SK-N-SH treated with all-trans-retinoic acid at 6 μM for 48 hours (cell line): Measurements from ENCODE around the gene KRTAP10-1.
A peak's percentile ranks its signal among the peaks of the same experiment; 100 is the strongest.

Experiments used
- ATAC-seq: fragments of 200-7000 bp; cut with Tn5 transposase; 3 replicates; pipeline ENCODE4 v1.9.1; 2020; ENCODE audit warnings: mild to moderate bottlenecking, moderate library complexity
- ARNTL ChIP-seq: fragments of 450-650 bp; formaldehyde crosslinking; IDR thresholded peaks from 2 replicates; pipeline ENCODE4 v1.5.0; 2020; ENCODE audit warnings: low read depth, mild to moderate bottlenecking, moderate library complexity, borderline replicate concordance
- BACH2 ChIP-seq: fragments of 250-450 bp; sonication (Bioruptor Pico); IDR thresholded peaks from 2 replicates; pipeline ENCODE4 v1.9.0; 2021; ENCODE audit warnings: mild to moderate bottlenecking, borderline replicate concordance
- CSDC2 ChIP-seq: fragments of 250-450 bp; sonication (Bioruptor Pico); IDR thresholded peaks from 2 replicates; pipeline ENCODE4 v1.5.0; 2020; ENCODE audit warnings: mild to moderate bottlenecking, moderate library complexity
- ESRRG ChIP-seq: fragments of 250-450 bp; sonication (Bioruptor Pico); IDR thresholded peaks from 2 replicates; pipeline ENCODE4 v1.6.1; 2021; ENCODE audit warnings: mild to moderate bottlenecking
- GLIS3 ChIP-seq: fragments of 250-450 bp; sonication (Bioruptor Pico); IDR thresholded peaks from 2 replicates; pipeline ENCODE4 v1.5.0; 2020; ENCODE audit warnings: mild to moderate bottlenecking, moderate library complexity
- ISL1 ChIP-seq: fragments of 250-450 bp; sonication (Bioruptor Pico); IDR thresholded peaks from 2 replicates; pipeline ENCODE4 v2.1.2; 2022; ENCODE audit warnings: mild to moderate bottlenecking, moderate library complexity
- OSR1 ChIP-seq: fragments of 250-450 bp; sonication (Bioruptor Pico); IDR thresholded peaks from 2 replicates; pipeline ENCODE4 v1.8.0; 2022; ENCODE audit warnings: moderate library complexity, mild to moderate bottlenecking, inconsistent platforms
- PPARA ChIP-seq: fragments of 250-450 bp; sonication (Bioruptor Pico); IDR thresholded peaks from 2 replicates; pipeline ENCODE4 v1.5.0; 2020; ENCODE audit warnings: mild to moderate bottlenecking, borderline replicate concordance
- RARB ChIP-seq: fragments of 250-450 bp; sonication (Bioruptor Pico); IDR thresholded peaks from 2 replicates; pipeline ENCODE4 v1.8.0; 2021; ENCODE audit warnings: mild to moderate bottlenecking, moderate library complexity
- SNAI2 ChIP-seq: fragments of 250-450 bp; sonication (Bioruptor Pico); IDR thresholded peaks from 2 replicates; pipeline ENCODE4 v1.5.0; 2020; ENCODE audit warnings: mild to moderate bottlenecking, moderate library complexity
- TCF4 ChIP-seq: fragments of 250-450 bp; sonication (Bioruptor Pico); IDR thresholded peaks from 2 replicates; pipeline ENCODE4 v1.8.0; 2021; ENCODE audit warnings: mild to moderate bottlenecking, moderate library complexity, borderline replicate concordance
- TOX ChIP-seq: fragments of 250-450 bp; sonication (Bioruptor Pico); IDR thresholded peaks from 2 replicates; pipeline ENCODE4 v1.8.0; 2021; ENCODE audit warnings: mild to moderate bottlenecking, moderate library complexity, borderline replicate concordance
- ZFP3 ChIP-seq: fragments of 250-450 bp; sonication (Bioruptor Pico); IDR thresholded peaks from 2 replicates; pipeline ENCODE4 v1.5.0; 2020; ENCODE audit warnings: mild to moderate bottlenecking, moderate library complexity
- ZFP30 ChIP-seq: fragments of 450-650 bp; formaldehyde crosslinking; IDR thresholded peaks from 2 replicates; pipeline ENCODE4 v1.5.0; 2022; ENCODE audit warnings: mild to moderate bottlenecking, moderate library complexity
- ZNF565 ChIP-seq: fragments of 450-650 bp; formaldehyde crosslinking; conservative IDR thresholded peaks from 2 replicates; pipeline ENCODE4 v1.5.0; 2020; ENCODE audit warnings: low read depth, mild to moderate bottlenecking, moderate library complexity
- TF ChIP-seq, protein P1 (sequence below): fragments of 250-450 bp; sonication (Bioruptor Pico); IDR thresholded peaks from 2 replicates; pipeline ENCODE4 v1.8.0; 2021; ENCODE audit warnings: low read depth, mild to moderate bottlenecking, moderate library complexity, borderline replicate concordance
- TF ChIP-seq, protein P2 (sequence below): fragments of 250-450 bp; sonication (Bioruptor Pico); IDR thresholded peaks from 2 replicates; pipeline ENCODE4 v1.5.0; 2020; ENCODE audit warnings: mild to moderate bottlenecking, moderate library complexity
- TF ChIP-seq, protein P3 (sequence below): fragments of 250-450 bp; sonication (Bioruptor Pico); IDR thresholded peaks from 2 replicates; pipeline ENCODE4 v1.5.1; 2021; ENCODE audit warnings: mild to moderate bottlenecking, moderate library complexity
- TF ChIP-seq, protein P4 (sequence below): fragments of 250-450 bp; sonication (Bioruptor Pico); IDR thresholded peaks from 2 replicates; pipeline ENCODE4 v1.8.0; 2020; ENCODE audit warnings: mild to moderate bottlenecking, moderate library complexity, borderline replicate concordance
- TF ChIP-seq, protein P5 (sequence below): fragments of 250-450 bp; sonication (Bioruptor Pico); IDR thresholded peaks from 2 replicates; pipeline ENCODE4 v1.5.1; 2020; ENCODE audit warnings: low read depth, mild to moderate bottlenecking, moderate library complexity

The KRTAP10-1 gene

DNA sequence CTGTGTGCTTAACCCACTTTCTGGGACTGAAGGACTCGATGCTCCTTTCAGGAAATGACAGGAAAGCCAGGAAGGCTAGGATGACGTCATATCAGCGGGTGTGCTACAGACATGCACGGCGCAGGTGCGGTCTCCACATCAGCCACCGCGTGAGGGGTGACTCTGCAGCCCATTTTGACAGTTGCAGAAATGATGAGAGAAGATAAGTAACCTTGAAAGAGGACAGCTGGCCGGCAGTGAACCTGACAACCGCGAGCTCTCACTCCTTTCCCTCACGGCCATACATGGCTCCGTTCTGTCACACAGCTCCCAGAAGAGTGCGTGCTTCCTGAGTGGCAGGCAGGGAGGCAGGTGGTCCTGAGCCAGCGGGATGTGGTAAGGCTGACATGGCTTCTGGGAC, 42.1 kb upstream of the KRTAP10-1 start:
- ATAC-seq: no peak
- TF ChIP-seq, protein P1, sequence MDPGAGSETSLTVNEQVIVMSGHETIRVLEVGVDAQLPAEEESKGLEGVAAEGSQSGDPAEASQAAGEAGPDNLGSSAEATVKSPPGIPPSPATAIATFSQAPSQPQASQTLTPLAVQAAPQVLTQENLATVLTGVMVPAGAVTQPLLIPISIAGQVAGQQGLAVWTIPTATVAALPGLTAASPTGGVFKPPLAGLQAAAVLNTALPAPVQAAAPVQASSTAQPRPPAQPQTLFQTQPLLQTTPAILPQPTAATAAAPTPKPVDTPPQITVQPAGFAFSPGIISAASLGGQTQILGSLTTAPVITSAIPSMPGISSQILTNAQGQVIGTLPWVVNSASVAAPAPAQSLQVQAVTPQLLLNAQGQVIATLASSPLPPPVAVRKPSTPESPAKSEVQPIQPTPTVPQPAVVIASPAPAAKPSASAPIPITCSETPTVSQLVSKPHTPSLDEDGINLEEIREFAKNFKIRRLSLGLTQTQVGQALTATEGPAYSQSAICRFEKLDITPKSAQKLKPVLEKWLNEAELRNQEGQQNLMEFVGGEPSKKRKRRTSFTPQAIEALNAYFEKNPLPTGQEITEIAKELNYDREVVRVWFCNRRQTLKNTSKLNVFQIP (CRISPR knock-in tag): no peak
- TF ChIP-seq ZFP3 (CRISPR knock-in tag) (no peak), ZNF565 (no peak), RARB (no peak), ARNTL (no peak), SNAI2 (CRISPR knock-in tag) (no peak), CSDC2 (CRISPR knock-in tag) (no peak), OSR1 (CRISPR knock-in tag) (no peak), GLIS3 (CRISPR knock-in tag) (no peak), PPARA (CRISPR knock-in tag) (no peak), ISL1 (CRISPR knock-in tag) (no peak), ZFP30 (no peak), ESRRG (CRISPR knock-in tag) (no peak), BACH2 (CRISPR knock-in tag) (no peak), TCF4 (CRISPR knock-in tag) (no peak)
- TF ChIP-seq, protein P2, sequence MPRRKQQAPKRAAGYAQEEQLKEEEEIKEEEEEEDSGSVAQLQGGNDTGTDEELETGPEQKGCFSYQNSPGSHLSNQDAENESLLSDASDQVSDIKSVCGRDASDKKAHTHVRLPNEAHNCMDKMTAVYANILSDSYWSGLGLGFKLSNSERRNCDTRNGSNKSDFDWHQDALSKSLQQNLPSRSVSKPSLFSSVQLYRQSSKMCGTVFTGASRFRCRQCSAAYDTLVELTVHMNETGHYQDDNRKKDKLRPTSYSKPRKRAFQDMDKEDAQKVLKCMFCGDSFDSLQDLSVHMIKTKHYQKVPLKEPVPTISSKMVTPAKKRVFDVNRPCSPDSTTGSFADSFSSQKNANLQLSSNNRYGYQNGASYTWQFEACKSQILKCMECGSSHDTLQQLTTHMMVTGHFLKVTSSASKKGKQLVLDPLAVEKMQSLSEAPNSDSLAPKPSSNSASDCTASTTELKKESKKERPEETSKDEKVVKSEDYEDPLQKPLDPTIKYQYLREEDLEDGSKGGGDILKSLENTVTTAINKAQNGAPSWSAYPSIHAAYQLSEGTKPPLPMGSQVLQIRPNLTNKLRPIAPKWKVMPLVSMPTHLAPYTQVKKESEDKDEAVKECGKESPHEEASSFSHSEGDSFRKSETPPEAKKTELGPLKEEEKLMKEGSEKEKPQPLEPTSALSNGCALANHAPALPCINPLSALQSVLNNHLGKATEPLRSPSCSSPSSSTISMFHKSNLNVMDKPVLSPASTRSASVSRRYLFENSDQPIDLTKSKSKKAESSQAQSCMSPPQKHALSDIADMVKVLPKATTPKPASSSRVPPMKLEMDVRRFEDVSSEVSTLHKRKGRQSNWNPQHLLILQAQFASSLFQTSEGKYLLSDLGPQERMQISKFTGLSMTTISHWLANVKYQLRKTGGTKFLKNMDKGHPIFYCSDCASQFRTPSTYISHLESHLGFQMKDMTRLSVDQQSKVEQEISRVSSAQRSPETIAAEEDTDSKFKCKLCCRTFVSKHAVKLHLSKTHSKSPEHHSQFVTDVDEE (CRISPR knock-in tag): no peak
- TF ChIP-seq, protein P3, sequence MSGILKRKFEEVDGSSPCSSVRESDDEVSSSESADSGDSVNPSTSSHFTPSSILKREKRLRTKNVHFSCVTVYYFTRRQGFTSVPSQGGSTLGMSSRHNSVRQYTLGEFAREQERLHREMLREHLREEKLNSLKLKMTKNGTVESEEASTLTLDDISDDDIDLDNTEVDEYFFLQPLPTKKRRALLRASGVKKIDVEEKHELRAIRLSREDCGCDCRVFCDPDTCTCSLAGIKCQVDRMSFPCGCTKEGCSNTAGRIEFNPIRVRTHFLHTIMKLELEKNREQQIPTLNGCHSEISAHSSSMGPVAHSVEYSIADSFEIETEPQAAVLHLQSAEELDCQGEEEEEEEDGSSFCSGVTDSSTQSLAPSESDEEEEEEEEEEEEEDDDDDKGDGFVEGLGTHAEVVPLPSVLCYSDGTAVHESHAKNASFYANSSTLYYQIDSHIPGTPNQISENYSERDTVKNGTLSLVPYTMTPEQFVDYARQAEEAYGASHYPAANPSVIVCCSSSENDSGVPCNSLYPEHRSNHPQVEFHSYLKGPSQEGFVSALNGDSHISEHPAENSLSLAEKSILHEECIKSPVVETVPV (CRISPR knock-in tag): no peak
- TF ChIP-seq, protein P4, sequence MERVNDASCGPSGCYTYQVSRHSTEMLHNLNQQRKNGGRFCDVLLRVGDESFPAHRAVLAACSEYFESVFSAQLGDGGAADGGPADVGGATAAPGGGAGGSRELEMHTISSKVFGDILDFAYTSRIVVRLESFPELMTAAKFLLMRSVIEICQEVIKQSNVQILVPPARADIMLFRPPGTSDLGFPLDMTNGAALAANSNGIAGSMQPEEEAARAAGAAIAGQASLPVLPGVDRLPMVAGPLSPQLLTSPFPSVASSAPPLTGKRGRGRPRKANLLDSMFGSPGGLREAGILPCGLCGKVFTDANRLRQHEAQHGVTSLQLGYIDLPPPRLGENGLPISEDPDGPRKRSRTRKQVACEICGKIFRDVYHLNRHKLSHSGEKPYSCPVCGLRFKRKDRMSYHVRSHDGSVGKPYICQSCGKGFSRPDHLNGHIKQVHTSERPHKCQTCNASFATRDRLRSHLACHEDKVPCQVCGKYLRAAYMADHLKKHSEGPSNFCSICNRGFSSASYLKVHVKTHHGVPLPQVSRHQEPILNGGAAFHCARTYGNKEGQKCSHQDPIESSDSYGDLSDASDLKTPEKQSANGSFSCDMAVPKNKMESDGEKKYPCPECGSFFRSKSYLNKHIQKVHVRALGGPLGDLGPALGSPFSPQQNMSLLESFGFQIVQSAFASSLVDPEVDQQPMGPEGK (CRISPR knock-in tag): no peak
- TF ChIP-seq, protein P5, sequence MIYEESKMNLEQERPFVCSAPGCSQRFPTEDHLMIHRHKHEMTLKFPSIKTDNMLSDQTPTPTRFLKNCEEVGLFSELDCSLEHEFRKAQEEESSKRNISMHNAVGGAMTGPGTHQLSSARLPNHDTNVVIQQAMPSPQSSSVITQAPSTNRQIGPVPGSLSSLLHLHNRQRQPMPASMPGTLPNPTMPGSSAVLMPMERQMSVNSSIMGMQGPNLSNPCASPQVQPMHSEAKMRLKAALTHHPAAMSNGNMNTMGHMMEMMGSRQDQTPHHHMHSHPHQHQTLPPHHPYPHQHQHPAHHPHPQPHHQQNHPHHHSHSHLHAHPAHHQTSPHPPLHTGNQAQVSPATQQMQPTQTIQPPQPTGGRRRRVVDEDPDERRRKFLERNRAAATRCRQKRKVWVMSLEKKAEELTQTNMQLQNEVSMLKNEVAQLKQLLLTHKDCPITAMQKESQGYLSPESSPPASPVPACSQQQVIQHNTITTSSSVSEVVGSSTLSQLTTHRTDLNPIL (CRISPR knock-in tag): no peak

DNA sequence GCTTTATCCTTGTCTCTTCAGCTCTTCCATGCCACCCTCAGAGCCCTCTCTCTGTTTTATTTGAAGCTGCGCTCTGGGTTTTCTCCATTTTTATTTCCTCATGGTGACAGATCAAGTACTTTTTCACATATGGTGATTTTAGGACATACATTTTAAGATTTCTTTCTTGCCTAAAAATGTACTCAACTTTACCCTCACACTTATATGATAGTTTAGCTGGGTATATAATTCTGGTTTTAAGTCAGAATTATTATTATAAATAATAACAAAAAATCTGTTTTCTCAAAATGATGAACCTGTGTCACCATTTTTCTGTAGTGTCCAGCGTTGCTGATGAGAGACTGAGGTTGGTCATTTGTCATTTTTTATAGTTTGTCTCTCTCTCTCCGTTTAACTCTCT, 41.2 kb upstream of the KRTAP10-1 start:
- ATAC-seq: no peak
- TF ChIP-seq, protein P4 (CRISPR knock-in tag): no peak
- no peak for TF ChIP-seq TOX (CRISPR knock-in tag)
- no peak for TF ChIP-seq TCF4 (CRISPR knock-in tag)
- TF ChIP-seq ESRRG (CRISPR knock-in tag): no peak

DNA sequence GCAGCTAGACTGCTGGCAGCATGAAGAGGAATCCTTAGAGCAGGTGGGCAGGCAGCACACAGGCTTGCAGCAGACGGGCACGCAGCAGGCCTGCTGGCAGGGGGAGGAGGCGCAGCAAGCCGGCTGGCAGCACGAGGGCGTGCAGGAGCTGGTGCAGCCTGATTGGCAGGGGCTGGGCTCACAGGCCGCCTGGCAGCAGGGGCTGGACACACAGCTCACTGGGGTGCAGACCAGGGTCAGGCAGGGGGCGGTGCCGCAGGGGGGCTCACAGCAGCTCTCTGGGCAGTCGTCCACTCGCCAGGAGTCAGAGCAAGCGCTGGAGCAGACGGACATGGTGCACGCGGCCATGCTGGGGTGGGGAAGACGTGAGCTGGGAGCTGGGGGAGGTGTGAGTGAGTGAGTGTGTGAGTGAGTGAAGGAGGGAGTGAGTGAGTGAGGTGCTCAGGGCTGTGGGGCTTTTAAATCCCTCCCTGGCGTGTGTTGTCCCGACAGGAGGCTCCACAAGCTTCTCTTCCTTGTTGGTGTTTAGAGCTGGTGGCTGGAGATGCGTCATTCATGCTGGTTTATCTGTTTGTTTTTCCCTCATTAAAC, 40.3 kb upstream of the KRTAP10-1 start, which contains the start of gene KRTAP10-5:
KRTAP10-5 (minus strand) TSS at position 374 of the 591 bp plus-strand sequence; CDS start at position 348, 26 bp downstream.
- ATAC-seq: peak; percentile 40; the same call in 1 of the 3 replicates
